GM12878 (cell line): ENCODE data around the gene HADH. TPM values are rescaled to one million over a fixed set of nuclear protein-coding genes. Genes with fewer than 3 reads are reported as not detected.

ENCODE experiments used
- ATAC-seq: fragments of 200-7000 bp; cut with Tn5 transposase; 3 replicates; pipeline ENCODE4 v1.9.1; 2020; ENCODE audit warnings: mild to moderate bottlenecking, moderate library complexity
- BruUV-seq: library from RNA; stranded (reverse); fragments of 400-500 nt; replicated peaks from 2 replicates; lab custom pipeline; 2021; lab: Mats Ljungman, UMichigan
- CTCF ChIA-PET: fragments of 300-600 bp; sonication (Branson Sonifier 250); formaldehyde crosslinking; extraction: SDS; loops from one replicate; lab custom pipeline; 2021; ENCODE audit warnings: inconsistent platforms; lab: Yijun Ruan, JAX
- POLR2A ChIA-PET: fragments of 350-600 bp; formaldehyde crosslinking; extraction: SDS; loops from one replicate; lab custom pipeline; 2021; ENCODE audit warnings: inconsistent platforms; lab: Charles Lee
- RAD21 ChIA-PET: fragments of 300-600 bp; sonication (Branson Sonifier 250); formaldehyde crosslinking; loops from one replicate; lab custom pipeline; 2023; ENCODE audit warnings: antibody characterized with exemption; ENCODE audit not compliant: unreplicated experiment; lab: Charles Lee
- SMC1A ChIA-PET: fragments of 300-600 bp; sonication (Branson Sonifier 250); formaldehyde crosslinking; loops from one replicate; lab custom pipeline; 2023; ENCODE audit not compliant: unreplicated experiment, uncharacterized antibody; lab: Charles Lee
- DNase-seq: peaks from one replicate; pipeline ENCODE4 v3.0.0-alpha.2; 2011; ENCODE audit warnings: low read depth, low spot score
- FAIRE-seq: peaks from 3 replicates; lab custom pipeline; 2011; peaks lifted over from hg19 to GRCh38; lab: Jason Lieb, UNC
- H2AFZ ChIP-seq: 2 replicates; pipeline ENCODE4 v1.6.0; 2011; ENCODE audit warnings: low read depth, low read length, control low read depth; ENCODE audit not compliant: control insufficient read depth
- H3K27ac ChIP-seq: 2 replicates; pipeline ENCODE4 v1.5.1; 2011; ENCODE audit warnings: control low read depth; ENCODE audit not compliant: control insufficient read depth, insufficient read depth
- H3K27me3 ChIP-seq, 2 experiments: replicated peaks in 1 of 2; 2 replicates each; pipeline versions ENCODE4 v1.6.0 to v1.6.1; 2011; ENCODE audit warnings: low read length in 1 of 2; ENCODE audit not compliant: control insufficient read depth in 2 of 2, insufficient read depth in 2 of 2
- H3K36me3 ChIP-seq, 2 experiments: 2 replicates each; pipeline ENCODE4 v1.5.1; 2011; ENCODE audit warnings: low read length in 1 of 2; ENCODE audit not compliant: control insufficient read depth in 2 of 2, insufficient read depth in 2 of 2
- H3K4me1 ChIP-seq: 2 replicates; pipeline ENCODE4 v1.6.1; 2011; ENCODE audit warnings: mild to moderate bottlenecking, low read length, moderate library complexity, mixed read lengths; ENCODE audit not compliant: control insufficient read depth, insufficient read depth
- H3K4me2 ChIP-seq: 2 replicates; pipeline ENCODE4 v1.6.0; 2011; ENCODE audit warnings: control low read depth; ENCODE audit not compliant: control insufficient read depth, insufficient read depth
- H3K4me3 ChIP-seq: fragments of 200-600 bp; sonication (generic); 2 replicates; pipeline ENCODE4 v1.5.1; 2016
- H3K79me2 ChIP-seq: 2 replicates; pipeline ENCODE4 v1.6.0; 2011; ENCODE audit warnings: low read length; ENCODE audit not compliant: control insufficient read depth, insufficient read depth
- H3K9ac ChIP-seq: 2 replicates; pipeline ENCODE4 v1.8.0; 2011; ENCODE audit warnings: low read length, control low read depth, mixed read lengths; ENCODE audit not compliant: control insufficient read depth, insufficient read depth
- H3K9me3 ChIP-seq: replicated peaks from 3 replicates; pipeline ENCODE4 v1.5.1; 2011; ENCODE audit warnings: mild to moderate bottlenecking, low read length; ENCODE audit not compliant: control insufficient read depth, insufficient read depth
- H4K20me1 ChIP-seq: 2 replicates; pipeline ENCODE4 v1.6.0; 2011; ENCODE audit not compliant: control insufficient read depth, insufficient read depth
- MXI1 ChIP-seq: fragments of 150-350 bp; IDR thresholded peaks from 2 replicates; pipeline ENCODE4 v1.6.1; 2011; ENCODE audit warnings: low read depth, mild to moderate bottlenecking, inconsistent platforms, low read length, improper control_type of control experiment
- PKNOX1 ChIP-seq: fragments of 450-650 bp; IDR thresholded peaks from 2 replicates; pipeline ENCODE4 v1.6.1; 2016; ENCODE audit warnings: mild to moderate bottlenecking
- SMAD1 ChIP-seq: fragments of 450-650 bp; IDR thresholded peaks from 2 replicates; pipeline ENCODE4 v1.6.1; 2018; ENCODE audit warnings: mild to moderate bottlenecking, low read depth; ENCODE audit not compliant: partially characterized antibody
- WGBS: methylation state at CpG from one replicate; pipeline ENCODE4 v1.1.6; 2016; ENCODE audit warnings: low lambda C conversion rate; ENCODE audit not compliant: insufficient replicate concordance, insufficient coverage; ENCODE audit errors: missing lambda C conversion rate; 5-methylcytosine and 5-hydroxymethylcytosine counted together
- in situ Hi-C: fragments of 300-500 bp; cut with MboI; formaldehyde crosslinking; loops from 9 replicates; pipeline ENCODE4 v1.14.3; 2018; ENCODE audit warnings: mixed read lengths
- intact Hi-C: fragments of 100-400 bp; cut with micrococcal nuclease; formaldehyde crosslinking; loops from one replicate; pipeline ENCODE4 v1.14.2; 2022; ENCODE audit not compliant: unreplicated experiment
- polyA plus RNA-seq, 11 experiments: library from polyadenylated mRNA; depleted of rRNA in 4 of 11; unstranded in 6 of 11; stranded (reverse) in 5 of 11; fragments of >200 nt; fragmentation: Nextera tagmentation in 4 of 11; fragmentation: Illumina TruSeq in 1 of 11; extraction: Ambion mirVana in 4 of 11; extraction: Trizol in 1 of 11; gene quantifications; 1 replicate in 1 of 11; 2 replicates in 10 of 11; pipeline versions ENCODE4 v1.2.1 to v1.2.3, GENCODE V29; 2011 to 2016; ENCODE audit warnings: inconsistent platforms in 2 of 11, missing spikeins in 2 of 11, low read depth in 1 of 11
- total RNA-seq, 4 experiments: library from RNA; depleted of rRNA in 3 of 4; stranded (reverse); fragments of >200 nt in 3 of 4; fragmentation: Illumina TruSeq in 1 of 4; extraction: Trizol in 1 of 4; gene quantifications; 2 replicates each; pipeline versions ENCODE4 v1.2.1 to v1.2.3, GENCODE V29; 2013 to 2021

The HADH gene
- total and polyA plus RNA-seq, 10 of the 15 experiments (the other 5 are each of a cell fraction or from before 2014, with no cell fraction given) = 20.3 to 97.9 (median 76.6) TPM

- Histone ChIP-seq H3K9ac (no peak overlapping the region), H3K36me3 (peaks cover 0 to 3% of the 10 kb centered on the region in 2 experiments; a peak in 1 of 4 replicates), H3K4me3 (peak overlapping the region; percentile 61), H3K79me2 (peaks cover 62% of the 10 kb centered on the region), H3K27me3 (no peaks in the 10 kb centered on the region), H3K4me1 (peaks cover 27% of the 10 kb centered on the region), H2AFZ (no peak overlapping the region), H4K20me1 (no peaks in the 10 kb centered on the region), H3K4me2 (peak overlapping the region; percentile 78), H3K9me3 (no peaks in the 10 kb centered on the region), H3K27ac (no peak overlapping the region)
- ChIA-PET CTCF (interaction anchor here (0.8 to 5.0 kb wide), 4 partner anchors 27 to 659 kb away, joined by 3 to 43 read pairs (median 8); partner anchors contain the start of gene OSTC), RAD21 (interaction anchor here (0.8 to 5.9 kb wide), 6 partner anchors 9 to 581 kb away, joined by 3 to 43 read pairs (median 4); no protein-coding TSS in a partner anchor), POLR2A (interaction anchor here (1.1 to 1.4 kb wide), 2 partner anchors 27 to 658 kb away, joined by 3 read pairs; partner anchors contain the start of gene OSTC), SMC1A (interaction anchor here (0.5 to 4.8 kb wide), 12 partner anchors 8 to 573 kb away, joined by 3 to 31 read pairs (median 4); partner anchors contain the start of gene LEF1)
- in situ Hi-C loops = no loop called here
- TSS peak; percentile 36 for BruUV-seq
- intact Hi-C loops = loop anchor here (2.0 to 5.0 kb wide), 2 partner anchors 275 to 629 kb away; partner anchors contain the start of gene RPL34
- ATAC-seq (no peak; the same call in 1 of the 3 replicates), FAIRE-seq (no peak), DNase-seq (no peak)
- 22% methylated on average over 3 of the region's 3 CpGs for WGBS
- TF ChIP-seq MXI1 (no peak), SMAD1 (no peak), PKNOX1 (peak; percentile 82)
- TF ChIP-seq, all 136 proteins: peak for 1
Observed at GRCh38 chr4:107991945-107992630, 2.4 kb downstream of the HADH start.
